Cardiac muscle cell (in vitro differentiated cells and primary cell): Measurements from ENCODE around the gene POLR2C. TPM values are rescaled to one million over a fixed set of nuclear protein-coding genes. Genes with fewer than 3 reads are reported as not detected.
A peak's percentile ranks its signal among the peaks of the same experiment; 100 is the strongest.

Experiments
- DNase-seq, 2 donors: peaks; one replicate each; pipeline versions ENCODE4 v3.0.0 to v3.0.0-alpha.2; 2010 to 2017; ENCODE audit warnings: low read depth in 1 of 2, low spot score in 1 of 2
- H3K27ac ChIP-seq: fragments of 200-600 bp; sonication (generic); 2 replicates; pipeline ENCODE4 v1.5.1; 2016
- H3K27me3 ChIP-seq: fragments of 200-600 bp; sonication (generic); 2 replicates; pipeline ENCODE4 v1.6.0; 2016; ENCODE audit warnings: control low read depth
- H3K36me3 ChIP-seq: fragments of 200-600 bp; sonication (generic); 2 replicates; pipeline ENCODE4 v1.5.1; 2016; ENCODE audit warnings: control low read depth
- H3K4me1 ChIP-seq: fragments of 200-600 bp; sonication (generic); 2 replicates; pipeline ENCODE4 v1.8.1; 2017; ENCODE audit warnings: low read depth, mild to moderate bottlenecking, mixed run types
- H3K4me3 ChIP-seq: fragments of 200-600 bp; sonication (generic); 2 replicates; pipeline ENCODE4 v1.5.1; 2016; ENCODE audit warnings: mild to moderate bottlenecking
- H3K9me3 ChIP-seq: fragments of 200-600 bp; sonication (generic); 2 replicates; pipeline ENCODE4 v1.5.1; 2017; ENCODE audit warnings: low read depth, mild to moderate bottlenecking, control low read depth
- CTCF ChIP-seq: IDR thresholded peaks from 2 replicates; pipeline ENCODE4 v1.5.1; 2012; ENCODE audit warnings: low read depth, mild to moderate bottlenecking, low read length
- polyA plus RNA-seq: library from polyadenylated mRNA; unstranded; fragments of >200 nt; fragmentation: Nextera tagmentation; extraction: Ambion mirVana; gene quantifications from 2 replicates; pipeline ENCODE4 v1.2.1, GENCODE V29; 2016
- total RNA-seq: library from RNA; depleted of rRNA; stranded (reverse); fragments of >200 nt; gene quantifications from 2 replicates; pipeline ENCODE4 v1.2.3, GENCODE V29; 2016

The POLR2C gene
- total and polyA plus RNA-seq, 2 experiments from 2014 or later, result 83.5 to 126 TPM

- H3K27ac ChIP-seq, result peak overlapping the region; percentile 95
- peaks cover 50% of the 10 kb centered on the region for H3K4me1 ChIP-seq
- H3K27me3 ChIP-seq, result no peaks in the 10 kb centered on the region
- H3K4me3 ChIP-seq, result no peak overlapping the region
- DNase-seq, result no peak
- no peak for TF ChIP-seq CTCF
- no peaks in the 10 kb centered on the region for H3K9me3 ChIP-seq
- peaks cover 82% of the 10 kb centered on the region for H3K36me3 ChIP-seq
Measured at GRCh38 chr16:57473906-57474305, 11.4 kb downstream of the POLR2C start.

GRCh38 chr16:57474671-57475661, 12.5 kb downstream of the POLR2C start:
- DNase-seq, result no peak
- Histone ChIP-seq H3K27me3 (no peaks in the 10 kb centered on the region), H3K4me3 (no peak overlapping the region), H3K9me3 (no peaks in the 10 kb centered on the region), H3K27ac (peak overlapping the region; percentile 95), H3K36me3 (peaks cover 80% of the 10 kb centered on the region), H3K4me1 (peaks cover 61% of the 10 kb centered on the region)
- no peak for TF ChIP-seq CTCF

- H3K4me3 ChIP-seq, result peak overlapping the region; percentile 100
- no peaks in the 10 kb centered on the region for H3K27me3 ChIP-seq
- no peaks in the 10 kb centered on the region for H3K9me3 ChIP-seq
- peak overlapping the region; percentile 95 for H3K27ac ChIP-seq
- TF ChIP-seq CTCF, result peak; percentile 77
- peaks cover 72% of the 10 kb centered on the region for H3K36me3 ChIP-seq
- DNase-seq, result peak; percentile 64 to 77
- peaks cover 69% of the 10 kb centered on the region for H3K4me1 ChIP-seq
Measured at GRCh38 chr16:57475711-57476339, 13.3 kb downstream of the POLR2C start.

GRCh38 chr16:57476546-57477410, 14.3 kb downstream of the POLR2C start:
- H3K27ac ChIP-seq, result peak overlapping the region; percentile 95
- DNase-seq, result peak in 1 of 2 donors; percentile 32

More at GRCh38 chr16:57476546-57477410, 14.3 kb downstream of the POLR2C start:
- Histone ChIP-seq H3K9me3 (no peaks in the 10 kb centered on the region), H3K4me1 (peaks cover 79% of the 10 kb centered on the region), H3K36me3 (peaks cover 75% of the 10 kb centered on the region), H3K4me3 (peak overlapping the region; percentile 100), H3K27me3 (no peaks in the 10 kb centered on the region)
- no peak for TF ChIP-seq CTCF
